ENCODE data around the gene A1CF.
"Not testable (repeated sequence)": the region's sequence is repeated elsewhere in the genome, so short reads cannot be mapped to it uniquely, and the experiment has no call there.

A1CF gene
- total RNA-seq, result 0 to 0.15 (median 0) reads per million in 4 donors

GRCh38 chr10:50885097-50885859 lies at the start of gene A1CF:
Gene A1CF (minus strand): TSS chr10:50885627. CDS start chr10:50859940, 25,687 bp downstream.
- DNase-seq, result no peak

- no peak for DNase-seq
Observed at GRCh38 chr10:50931948-50932431, 46.6 kb upstream of the A1CF start.

- DNase-seq, result no peak
Observed at GRCh38 chr10:50929670-50930069, 44.2 kb upstream of the A1CF start.

GRCh38 chr10:50928190-50928552 lies 42.7 kb upstream of the A1CF start:
- no peak for DNase-seq

- no peak for DNase-seq
Observed at GRCh38 chr10:50927522-50928189, 42.2 kb upstream of the A1CF start.

GRCh38 chr10:50923471-50923870 lies 38.0 kb upstream of the A1CF start:
- not testable (repeated sequence) for DNase-seq

GRCh38 chr10:50919010-50919409 lies 33.6 kb upstream of the A1CF start:
- no peak for DNase-seq

GRCh38 chr10:50918529-50918928 lies 33.1 kb upstream of the A1CF start:
- DNase-seq, result no peak

GRCh38 chr10:50917486-50917885 lies 32.1 kb upstream of the A1CF start:
- DNase-seq, result no peak

- no peak for DNase-seq
Observed at GRCh38 chr10:50909334-50910014, 24.0 kb upstream of the A1CF start.

- no peak for DNase-seq
Observed at GRCh38 chr10:50908366-50908765, 22.9 kb upstream of the A1CF start.

- DNase-seq, result not testable (repeated sequence)
Observed at GRCh38 chr10:50905797-50906196, 20.4 kb upstream of the A1CF start.

- DNase-seq, result no peak
Observed at GRCh38 chr10:50896721-50897120, 11.3 kb upstream of the A1CF start.

- DNase-seq, result no peak
Observed at GRCh38 chr10:50894312-50894711, 8.9 kb upstream of the A1CF start.

- DNase-seq, result no peak
Observed at GRCh38 chr10:50892467-50892866, 7.0 kb upstream of the A1CF start.

GRCh38 chr10:50884302-50884701 lies 1.1 kb downstream of the A1CF start:
- DNase-seq, result no peak

- DNase-seq, result no peak
Observed at GRCh38 chr10:50883629-50884028, 1.8 kb downstream of the A1CF start.

- DNase-seq, result no peak
Observed at GRCh38 chr10:50882540-50882983, 2.9 kb downstream of the A1CF start.

GRCh38 chr10:50881046-50881445 lies 4.4 kb downstream of the A1CF start:
- not testable (repeated sequence) for DNase-seq

- no peak for DNase-seq
Observed at GRCh38 chr10:50876429-50876828, 9.0 kb downstream of the A1CF start.

- no peak for DNase-seq
Observed at GRCh38 chr10:50874723-50875122, 10.7 kb downstream of the A1CF start.

GRCh38 chr10:50866317-50866716 lies 19.1 kb downstream of the A1CF start:
- DNase-seq, result no peak

- DNase-seq, result no peak
Observed at GRCh38 chr10:50862719-50863118, 22.7 kb downstream of the A1CF start.

GRCh38 chr10:50861370-50861769 lies 24.1 kb downstream of the A1CF start:
- no peak for DNase-seq

Data from T-helper 1 cell (primary cell).